HG02610 (cell line): ENCODE data around the gene MC2R.
"Not testable (repeated sequence)": the region's sequence is repeated elsewhere in the genome, so short reads cannot be mapped to it uniquely, and the experiment has no call there.

Experiments
- ATAC-seq: cut with Tn5 transposase; IDR thresholded peaks from one replicate; pipeline ENCODE4 v1.9.1; 2021; ENCODE audit warnings: mild to moderate bottlenecking, moderate library complexity; ENCODE audit not compliant: unreplicated experiment

MC2R gene

DNA sequence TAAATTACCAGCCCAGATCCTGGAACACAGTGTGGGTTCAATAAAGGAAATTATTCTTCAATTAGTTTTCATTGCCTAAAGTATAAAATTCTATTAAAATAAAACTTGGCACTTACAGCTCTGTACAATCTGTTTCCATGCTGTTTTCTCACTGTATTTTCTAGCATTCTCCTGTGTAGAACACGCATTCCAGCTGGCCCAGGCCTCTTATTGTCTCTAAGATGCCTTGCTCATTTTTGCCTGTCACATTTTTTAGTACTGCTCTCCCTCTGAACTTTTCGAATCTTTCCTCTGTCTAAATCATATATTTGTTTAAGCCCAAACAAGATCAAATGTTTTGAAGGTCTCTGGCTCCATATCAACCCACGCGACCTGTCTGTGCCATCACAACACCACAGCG is 20.8 kb downstream of the MC2R start:
- ATAC-seq = no peak

DNA sequence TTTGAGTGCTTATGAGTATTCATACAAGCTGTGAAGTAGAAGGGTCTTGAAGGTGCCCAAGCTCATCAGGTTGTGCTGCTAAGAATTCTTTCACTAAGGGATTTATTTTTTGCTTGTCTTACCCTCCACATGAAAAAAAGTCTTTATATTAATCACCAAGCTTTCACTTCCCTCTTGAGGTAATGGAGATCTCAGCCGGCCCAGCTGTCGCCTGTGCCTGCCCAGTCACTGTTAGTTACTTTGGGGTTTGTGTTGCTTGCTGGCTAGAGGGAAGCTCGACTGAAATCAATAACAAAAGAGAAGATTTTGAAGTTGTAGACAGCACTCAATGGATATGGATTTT is 21.9 kb downstream of the MC2R start:
- peak; percentile 100 for ATAC-seq

DNA sequence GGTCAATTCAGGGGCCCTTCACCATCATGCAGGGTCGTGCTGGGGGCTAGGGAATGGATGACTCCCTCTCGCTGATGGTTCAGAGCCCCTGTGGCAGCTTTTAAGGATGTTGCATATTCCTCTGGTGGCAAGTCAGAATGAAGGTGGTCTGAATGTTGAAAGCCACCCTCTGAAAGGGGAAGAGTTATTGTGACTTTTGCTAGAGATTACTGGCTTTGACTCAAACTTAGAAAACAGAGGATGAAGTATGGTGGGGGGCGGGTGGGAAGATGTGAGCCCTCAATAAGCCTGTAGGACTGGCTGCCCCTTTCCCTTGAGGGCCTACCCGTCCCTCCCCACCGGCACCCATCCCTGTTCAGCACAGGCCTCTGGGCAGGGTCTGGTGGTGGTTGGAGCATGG is 23.2 kb downstream of the MC2R start:
- no peak for ATAC-seq

DNA sequence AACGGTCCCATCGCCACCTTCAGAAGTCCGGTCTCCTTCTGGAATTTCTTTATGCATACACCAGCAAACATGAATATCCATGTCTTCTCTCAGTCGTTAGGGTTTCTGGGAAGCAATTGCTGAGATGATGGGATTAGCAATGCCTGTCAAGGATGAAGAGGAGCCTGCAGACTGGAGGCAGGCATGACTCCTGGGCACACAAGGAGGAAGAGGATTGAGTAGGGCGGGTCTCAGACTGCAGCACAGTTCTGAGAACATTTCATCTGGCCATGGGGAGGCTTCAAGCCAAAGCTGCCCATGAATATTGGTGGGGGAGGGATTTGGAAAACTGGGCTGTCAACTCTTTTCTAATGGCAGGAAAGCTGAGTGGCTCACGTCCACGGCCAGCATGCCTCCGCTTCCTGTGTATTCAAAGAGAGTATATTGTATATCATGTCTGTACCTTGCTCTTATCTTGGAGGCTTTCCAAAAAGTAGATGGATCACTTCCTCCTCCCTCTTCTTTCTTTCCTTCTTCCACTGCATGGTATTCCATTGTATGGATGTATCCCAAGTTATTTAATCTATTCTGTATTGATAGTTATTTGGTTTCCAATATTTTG is 24.5 kb downstream of the MC2R start:
- ATAC-seq = no peak

DNA sequence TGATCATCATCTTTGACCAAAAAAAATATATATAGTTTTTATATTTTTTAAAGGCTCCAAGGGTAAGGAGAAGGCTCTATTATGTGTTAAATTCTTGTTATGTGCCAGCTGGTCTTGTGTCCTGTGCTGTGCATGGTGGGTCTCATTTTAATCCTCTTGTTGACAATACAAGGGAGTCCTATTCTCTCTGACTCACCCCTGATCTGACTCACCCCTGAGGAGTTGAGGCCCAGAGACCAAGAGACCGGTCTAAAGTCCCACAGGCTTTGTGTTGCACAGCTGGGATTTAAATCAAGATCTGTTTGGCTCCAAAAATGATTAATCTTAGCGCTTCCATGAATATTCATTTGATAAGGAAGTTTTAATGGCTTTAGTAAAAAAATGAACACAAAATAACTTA is 25.7 kb downstream of the MC2R start:
- no peak for ATAC-seq

DNA sequence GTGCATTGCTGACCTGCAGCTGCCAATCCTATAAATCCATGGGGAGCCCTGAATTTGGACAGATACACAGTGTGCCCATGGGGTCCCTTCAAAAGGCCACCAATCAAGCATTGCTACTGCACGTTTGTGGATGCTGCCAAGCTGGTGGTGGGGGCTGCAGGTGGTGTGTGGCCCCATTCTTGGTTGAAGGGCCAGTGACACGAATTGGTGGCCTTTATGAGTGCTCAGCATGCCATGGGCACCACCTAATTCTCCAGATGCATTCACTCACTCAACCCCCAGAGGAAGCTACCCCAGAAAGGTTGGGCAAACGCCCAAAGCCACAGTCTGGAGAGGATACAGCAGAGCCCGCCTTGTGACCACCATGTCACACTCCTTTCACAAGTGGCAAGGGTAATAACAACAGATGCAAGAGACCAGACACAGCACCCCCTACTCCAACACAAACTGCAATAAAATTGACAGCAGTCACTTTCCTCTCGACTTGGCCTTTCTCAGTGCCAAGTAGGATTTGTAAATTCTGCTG is 27.1 kb downstream of the MC2R start:
- ATAC-seq = no peak

DNA sequence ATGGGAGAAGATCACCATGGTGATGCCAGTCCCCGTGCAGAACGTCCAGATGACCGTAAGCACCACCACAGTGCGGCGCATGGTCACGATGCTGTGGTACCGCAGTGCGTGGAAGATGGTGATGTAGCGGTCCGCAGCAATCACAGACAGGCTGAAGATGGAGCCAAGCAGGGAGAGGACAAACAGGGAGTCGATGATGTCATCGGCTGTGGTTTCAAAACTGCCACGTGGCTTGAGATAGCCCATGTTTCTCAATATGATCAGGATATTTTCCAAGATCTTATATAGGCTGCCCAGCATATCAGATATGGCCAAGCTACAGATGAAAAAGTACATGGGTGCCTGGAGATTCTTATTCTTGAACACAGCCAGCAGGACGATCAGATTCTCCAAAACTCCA is 30.3 kb downstream of the MC2R start:
- ATAC-seq = no peak

DNA sequence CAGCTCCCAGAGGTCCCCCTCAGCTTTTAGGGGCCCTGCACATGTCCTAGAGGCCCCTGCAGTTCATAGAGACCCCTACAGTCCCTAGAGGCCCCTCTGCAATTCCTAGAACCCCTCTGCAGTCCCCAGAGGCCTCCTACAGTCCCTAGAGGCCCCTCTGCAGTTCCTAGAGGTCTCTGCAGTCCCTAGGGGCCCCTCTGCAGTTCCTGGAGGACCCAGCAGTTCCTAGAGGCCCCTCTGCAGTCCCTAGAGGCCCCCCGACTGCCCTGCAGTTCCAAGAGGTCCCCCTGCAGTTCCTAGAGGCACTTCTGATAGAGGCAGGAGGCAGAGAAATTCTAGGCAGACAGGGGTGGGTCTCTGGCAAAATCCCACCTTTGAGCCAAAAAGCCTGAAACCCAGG is 35.4 kb downstream of the MC2R start:
- no peak for ATAC-seq

DNA sequence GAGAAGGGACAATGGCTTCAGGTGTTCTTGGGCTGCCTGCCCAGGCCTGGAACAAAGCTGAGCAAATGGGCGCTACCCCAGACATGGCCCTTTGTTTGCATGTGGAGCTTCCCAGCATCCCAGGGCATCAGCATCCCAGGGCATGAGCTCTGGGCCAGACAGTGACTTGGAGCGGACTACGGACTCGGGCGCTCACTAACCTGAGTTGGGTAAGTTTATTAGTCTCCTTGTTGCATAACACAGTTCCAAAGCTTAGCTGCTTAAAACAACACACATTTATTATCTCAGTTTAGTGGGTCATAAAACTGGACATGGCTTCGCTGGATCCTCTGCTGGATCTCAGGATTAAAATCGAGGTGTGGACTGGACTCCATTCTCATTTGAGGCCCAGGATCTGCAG is 35.8 kb downstream of the MC2R start:
- ATAC-seq = no peak

DNA sequence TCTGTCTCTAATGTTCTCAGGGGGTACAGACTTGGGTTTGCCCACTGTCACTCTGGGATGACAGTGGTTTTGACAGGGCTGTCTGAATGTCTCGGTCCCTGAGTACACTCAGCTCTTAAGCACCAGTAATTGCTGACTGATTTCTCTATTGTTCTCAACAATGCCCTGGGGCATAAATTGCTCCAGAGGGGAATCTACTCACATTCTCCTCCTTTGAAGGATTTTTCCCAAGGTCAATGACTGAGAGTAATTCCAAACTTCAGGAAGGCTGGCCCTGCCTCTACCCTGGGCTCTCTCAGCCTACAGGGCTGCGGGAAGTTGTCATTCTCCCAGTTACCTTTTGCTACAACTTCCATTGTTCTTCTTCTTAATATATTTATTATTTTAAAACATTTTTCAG is 36.5 kb downstream of the MC2R start:
- ATAC-seq = no peak

DNA sequence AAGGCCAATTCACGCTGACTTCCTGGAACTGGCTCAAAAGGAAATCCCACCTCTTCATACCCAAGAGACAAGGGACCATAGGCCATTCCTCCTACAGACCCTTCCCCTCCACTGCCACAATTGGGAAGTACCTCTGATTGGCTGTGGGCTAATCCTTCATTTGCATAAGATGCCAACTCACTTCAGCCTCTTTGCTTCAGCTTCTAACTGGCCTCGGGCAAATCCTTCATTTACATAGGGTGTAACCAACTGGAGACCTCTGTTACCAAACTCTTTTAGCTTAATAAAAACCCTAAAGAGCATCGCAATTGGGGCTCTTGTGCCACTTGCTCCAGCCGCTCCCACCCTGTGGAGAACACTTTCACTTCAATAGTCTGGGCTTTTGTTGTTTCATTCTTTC is 38.2 kb downstream of the MC2R start:
- no peak for ATAC-seq

DNA sequence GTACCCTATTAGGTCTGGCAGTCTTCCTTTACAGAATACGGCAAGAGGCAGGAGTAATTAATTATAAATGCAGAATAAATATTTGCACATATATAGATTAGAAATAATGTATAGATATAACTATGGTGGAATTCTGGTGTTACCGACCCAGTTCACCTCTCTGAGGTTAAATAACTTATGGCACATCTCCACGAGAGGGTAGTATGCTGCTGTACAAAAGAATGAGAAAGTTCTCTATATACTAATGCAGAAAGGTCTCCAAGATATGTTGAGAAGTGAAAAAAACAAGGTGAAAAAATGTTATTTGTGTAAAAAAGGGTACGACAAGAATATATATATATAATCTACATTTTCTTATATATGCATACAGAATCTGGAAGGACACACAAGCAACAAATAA is 40.8 kb downstream of the MC2R start:
- ATAC-seq = no peak

DNA sequence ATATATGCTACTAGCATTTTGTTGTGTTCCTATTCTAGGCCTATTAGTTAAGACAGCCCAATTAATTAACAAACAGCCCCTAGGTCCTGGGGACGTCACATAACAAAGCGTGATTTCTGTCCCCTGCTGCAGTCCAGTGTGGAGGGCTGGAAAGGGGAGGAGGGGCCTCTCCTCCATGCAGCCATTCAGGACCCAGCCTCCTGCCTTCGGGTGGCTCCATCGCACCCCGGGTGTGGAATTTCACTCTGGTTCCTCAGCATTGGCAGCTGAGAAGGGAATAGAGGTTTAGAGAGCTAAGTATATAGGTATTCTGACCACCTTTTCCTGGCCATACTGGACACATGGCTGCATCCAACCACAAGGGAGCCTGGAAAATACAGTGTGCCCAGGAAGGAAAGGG is 42.4 kb downstream of the MC2R start:
- no peak for ATAC-seq

DNA sequence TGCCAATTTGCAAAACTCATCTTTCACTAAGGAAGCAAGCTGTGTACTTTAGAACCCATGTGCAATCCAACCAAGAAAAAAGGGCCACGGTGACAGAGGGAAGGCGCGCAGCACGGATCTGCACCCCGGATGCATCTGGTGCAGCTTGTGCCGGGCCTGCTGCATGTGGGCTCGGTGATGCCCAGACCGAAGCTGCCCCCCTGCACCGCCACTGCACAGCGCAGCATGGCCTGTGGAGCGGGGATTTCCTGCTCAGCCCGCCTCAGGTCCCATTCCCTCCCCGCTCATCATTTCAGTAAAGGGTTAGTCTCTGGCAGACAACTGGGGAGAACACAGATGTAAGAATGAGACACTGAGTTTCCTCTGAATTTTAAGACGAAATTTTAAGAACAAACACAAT is 43.0 kb downstream of the MC2R start:
- ATAC-seq = no peak

DNA sequence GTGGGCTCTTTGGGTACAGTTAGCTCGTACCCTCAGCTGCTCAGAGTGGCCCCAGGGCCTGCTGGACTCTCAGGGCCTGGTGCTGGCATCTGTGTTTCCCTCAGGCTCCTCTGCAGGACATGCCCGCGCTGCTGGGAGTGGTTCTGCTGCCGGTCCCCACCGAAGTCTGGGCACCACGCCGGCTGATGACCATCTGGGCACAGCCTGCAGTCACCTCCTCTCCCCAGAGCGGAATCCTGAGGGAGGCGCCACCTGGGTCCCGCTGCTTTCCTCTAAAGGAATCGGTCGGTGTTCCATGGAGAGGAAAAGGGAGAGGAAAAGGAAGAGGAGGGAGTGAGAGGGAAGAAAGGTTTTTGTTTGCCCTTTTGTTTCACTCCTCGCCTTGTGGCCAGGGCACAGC is 43.6 kb downstream of the MC2R start:
- no peak for ATAC-seq

DNA sequence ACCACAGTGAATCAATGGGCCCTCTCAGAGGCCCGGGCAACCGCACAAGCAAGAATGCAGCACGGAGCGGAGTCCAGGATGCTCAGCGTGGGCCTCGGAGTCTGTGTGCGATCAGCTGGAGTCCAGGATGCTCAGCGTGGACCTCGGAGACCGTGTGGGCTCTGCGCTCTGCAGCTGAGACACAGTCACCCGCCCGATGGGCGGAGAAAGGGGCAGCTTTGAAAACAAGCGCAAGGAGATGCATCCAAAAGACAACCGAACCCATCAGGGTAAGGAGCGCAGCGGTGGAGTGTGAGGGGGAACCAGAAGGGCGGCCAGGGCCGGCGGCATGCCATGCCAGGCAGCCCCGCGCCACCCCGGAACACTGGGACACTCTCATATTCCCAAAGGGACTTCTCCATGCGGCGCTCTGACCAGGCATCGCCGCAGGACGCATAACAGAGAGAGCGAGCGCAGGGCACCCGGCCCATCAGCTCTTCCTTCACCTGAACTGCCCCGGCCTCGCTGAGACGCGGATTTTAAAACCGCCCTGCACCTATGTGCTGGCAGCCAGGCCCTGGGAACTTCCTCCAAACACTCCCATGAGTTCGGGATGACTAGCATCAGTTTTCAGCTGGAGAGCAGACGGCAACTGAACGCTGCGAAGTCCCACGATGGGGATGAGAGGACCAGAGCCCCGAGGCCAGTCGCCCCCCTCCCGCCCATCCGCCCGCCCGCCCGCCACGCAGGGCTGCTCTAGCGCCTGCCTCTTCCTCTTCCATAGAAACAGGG is 46.6 kb downstream of the MC2R start:
- ATAC-seq = no peak

DNA sequence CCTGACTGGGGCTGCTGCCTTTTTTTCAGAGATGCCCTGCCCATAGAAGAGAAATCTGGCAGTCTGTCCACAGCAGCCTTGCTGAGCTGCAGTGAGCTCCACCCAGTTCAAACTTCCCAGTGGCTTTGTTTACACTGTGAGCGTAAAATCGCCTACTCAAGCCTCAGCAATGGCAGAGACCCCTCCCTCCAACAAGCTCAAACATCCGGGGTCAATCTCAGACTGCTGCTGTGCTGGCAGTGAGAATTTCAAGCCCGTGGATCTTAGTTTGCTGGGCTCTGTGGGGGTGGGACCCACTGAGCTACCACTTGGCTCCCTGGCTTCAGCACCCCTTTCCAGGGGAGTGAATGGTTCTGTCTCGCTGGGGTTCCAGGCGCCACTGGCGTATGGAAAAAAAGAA is 52.4 kb downstream of the MC2R start:
- not testable (repeated sequence) for ATAC-seq

DNA sequence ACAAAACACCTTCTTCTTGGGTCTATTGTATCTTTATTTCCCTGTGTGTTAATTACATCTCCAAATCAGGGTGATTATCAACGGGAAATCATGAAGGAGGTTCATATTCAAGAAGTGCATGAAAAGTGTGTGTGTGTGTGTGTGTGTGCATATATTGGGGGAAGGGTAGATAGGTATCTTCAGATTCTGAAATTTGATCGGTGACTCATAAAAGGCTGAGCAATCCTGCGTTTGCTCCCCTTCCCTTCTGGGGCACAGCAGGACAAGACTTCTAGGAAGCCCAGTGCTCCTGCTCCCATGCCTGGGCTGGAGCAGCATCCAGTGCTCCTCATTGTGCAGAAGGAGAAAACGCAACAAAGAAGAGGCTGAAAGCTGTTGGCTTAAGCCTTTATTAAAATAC is 65.5 kb downstream of the MC2R start:
- no peak for ATAC-seq

DNA sequence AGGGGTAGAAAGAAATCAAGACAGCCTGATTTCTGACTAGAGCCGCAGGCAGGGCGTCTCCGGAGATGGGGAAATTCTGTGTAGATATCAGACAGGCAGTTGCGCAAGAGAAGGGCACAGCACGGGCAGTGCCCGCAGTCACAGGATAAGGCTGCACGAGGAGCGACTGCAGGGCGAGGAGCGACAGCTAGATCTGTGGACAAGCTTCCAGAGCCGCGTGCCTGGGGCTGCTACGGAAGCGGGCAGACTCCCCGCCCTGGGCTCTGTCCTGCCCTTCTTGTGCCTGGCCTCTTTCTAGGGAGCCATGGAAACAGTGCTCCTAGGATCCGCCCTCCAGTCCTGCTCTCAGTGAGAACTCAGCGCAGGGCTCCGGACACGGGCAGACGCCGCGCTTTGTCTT is 78.8 kb downstream of the MC2R start:
- no peak for ATAC-seq

DNA sequence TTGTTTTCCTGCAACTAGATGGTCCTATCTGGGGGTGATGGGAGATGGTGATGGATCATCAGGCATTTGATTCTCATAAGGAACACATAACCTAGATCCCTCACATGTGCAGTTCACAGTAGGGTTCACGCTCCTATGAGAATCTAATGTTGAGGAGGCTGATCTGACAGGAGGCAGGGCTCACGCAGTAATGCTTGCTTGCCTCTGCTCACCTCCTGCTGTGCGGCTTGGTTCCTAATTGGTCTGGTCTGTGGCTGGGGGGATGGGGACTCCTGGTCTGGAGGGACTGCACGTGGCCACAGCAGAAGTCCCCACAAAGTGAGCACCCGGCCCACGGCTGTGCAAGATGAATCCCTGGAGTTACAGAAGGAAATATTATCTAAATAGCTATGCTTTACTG is 80.1 kb downstream of the MC2R start:
- ATAC-seq = no peak

DNA sequence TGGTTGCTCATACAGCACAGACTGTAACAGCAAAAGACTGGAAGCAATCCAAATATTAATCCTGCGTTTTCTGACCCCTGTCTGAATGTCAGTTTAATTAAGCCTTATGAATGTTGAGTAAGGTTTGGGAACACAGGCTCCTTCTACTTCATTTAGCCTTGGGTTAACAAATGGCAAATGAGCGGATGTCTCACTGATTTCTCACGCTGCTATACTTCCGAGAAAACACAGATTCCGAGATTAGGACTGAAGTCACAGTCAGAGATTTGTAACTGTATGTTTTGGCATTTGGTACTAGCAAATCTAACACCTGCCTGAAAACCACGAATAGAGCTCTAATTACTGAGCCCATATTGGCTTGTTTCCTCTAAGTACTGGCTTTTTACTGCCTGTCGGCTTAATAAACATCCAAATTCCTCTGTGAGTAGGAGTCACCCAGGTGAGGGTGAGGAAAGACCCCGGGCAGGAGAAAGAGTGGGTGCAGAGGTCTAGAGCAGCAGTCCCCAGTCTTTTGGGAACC is 80.8 kb downstream of the MC2R start:
- ATAC-seq = no peak
